ENCODE data around the gene RAB8B.

RAB8B gene

DNA sequence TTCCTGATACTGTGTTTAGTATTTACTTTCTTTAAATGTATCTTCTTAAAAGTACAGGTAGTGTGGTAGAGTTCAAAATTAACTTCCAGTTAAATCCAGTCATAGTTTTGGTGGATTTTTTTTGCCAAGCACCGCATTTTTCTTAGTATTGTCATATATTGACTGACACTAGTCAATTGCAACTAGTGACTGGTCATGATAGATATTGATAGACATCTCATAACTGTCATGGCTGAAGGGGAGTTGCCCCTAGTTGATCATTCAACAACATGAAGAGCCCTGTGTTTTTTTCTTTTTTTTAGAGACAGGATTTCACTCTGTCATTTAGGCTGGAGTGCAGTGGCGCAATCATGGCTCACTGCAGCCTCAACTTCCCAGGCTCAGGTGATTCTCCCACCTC lies 22.1 kb downstream of the RAB8B start:
- TF ChIP-seq, protein P1, sequence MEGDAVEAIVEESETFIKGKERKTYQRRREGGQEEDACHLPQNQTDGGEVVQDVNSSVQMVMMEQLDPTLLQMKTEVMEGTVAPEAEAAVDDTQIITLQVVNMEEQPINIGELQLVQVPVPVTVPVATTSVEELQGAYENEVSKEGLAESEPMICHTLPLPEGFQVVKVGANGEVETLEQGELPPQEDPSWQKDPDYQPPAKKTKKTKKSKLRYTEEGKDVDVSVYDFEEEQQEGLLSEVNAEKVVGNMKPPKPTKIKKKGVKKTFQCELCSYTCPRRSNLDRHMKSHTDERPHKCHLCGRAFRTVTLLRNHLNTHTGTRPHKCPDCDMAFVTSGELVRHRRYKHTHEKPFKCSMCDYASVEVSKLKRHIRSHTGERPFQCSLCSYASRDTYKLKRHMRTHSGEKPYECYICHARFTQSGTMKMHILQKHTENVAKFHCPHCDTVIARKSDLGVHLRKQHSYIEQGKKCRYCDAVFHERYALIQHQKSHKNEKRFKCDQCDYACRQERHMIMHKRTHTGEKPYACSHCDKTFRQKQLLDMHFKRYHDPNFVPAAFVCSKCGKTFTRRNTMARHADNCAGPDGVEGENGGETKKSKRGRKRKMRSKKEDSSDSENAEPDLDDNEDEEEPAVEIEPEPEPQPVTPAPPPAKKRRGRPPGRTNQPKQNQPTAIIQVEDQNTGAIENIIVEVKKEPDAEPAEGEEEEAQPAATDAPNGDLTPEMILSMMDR (IDR thresholded peaks at IDR 0.05) = no peak
- Histone ChIP-seq H3K4me1 (peaks cover 0 to 22% (median 4%) of the 10 kb centered on the region in 4 donors), H3K36me3 (no peaks in the 10 kb centered on the region), H3K27me3 (no peaks in the 10 kb centered on the region), H3K27ac (peak overlapping the region; percentile 36 to 42), H3K9me3 (no peaks in the 10 kb centered on the region), H3K4me3 (no peak overlapping the region)
- no peak for DNase-seq
- intact Hi-C loops (cut with DNase I; ENCODE audit: low total_unique reads) = no loop called here

DNA sequence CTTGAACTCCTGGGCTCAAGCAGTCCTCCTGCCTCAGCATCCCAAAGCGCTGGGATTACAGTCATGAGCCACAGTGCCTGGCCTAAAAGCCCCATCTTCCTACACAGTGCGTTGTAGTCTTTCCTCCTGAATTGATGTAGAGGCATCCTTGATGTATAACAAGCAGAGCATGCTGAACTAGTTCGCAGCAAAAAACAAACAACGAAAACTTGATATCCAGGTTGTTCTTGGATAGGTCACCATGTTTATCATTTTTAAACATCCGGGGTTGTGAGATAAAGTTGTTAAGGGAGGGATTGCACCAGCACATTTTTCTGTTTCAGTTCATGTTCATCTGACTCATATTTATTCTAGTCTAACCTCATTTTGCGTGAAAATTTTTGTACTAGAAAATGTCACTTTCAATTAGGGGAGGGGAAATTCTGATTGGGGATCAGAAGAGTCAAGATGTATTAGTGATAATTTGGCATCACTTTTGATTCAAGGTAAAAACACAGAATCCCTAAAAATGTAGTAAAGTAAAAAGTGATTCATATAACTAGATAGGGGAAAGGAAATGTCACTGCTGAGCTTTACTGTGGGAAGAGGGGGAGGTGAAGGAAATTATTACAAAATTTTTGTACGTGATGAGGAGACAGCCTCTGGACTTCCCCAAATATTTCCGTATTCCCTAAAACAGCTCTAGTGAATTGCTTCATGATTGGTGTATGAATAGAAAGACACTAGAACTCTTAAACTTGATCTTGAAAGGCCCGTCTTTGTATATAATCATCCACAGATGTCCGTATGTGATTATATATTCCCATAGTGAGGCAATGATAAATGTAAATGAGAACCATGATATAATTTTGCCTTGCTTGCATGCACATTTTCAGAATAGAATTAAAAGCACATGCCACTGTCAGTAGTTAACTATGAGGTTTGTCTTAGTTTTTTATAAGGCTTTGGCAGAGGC lies 22.9 kb downstream of the RAB8B start:
- peak overlapping the region; percentile 42 to 55 for H3K27ac ChIP-seq
- peaks cover 0 to 22% (median 4%) of the 10 kb centered on the region in 4 donors for H3K4me1 ChIP-seq
- no peaks in the 10 kb centered on the region for H3K36me3 ChIP-seq
- no peaks in the 10 kb centered on the region for H3K9me3 ChIP-seq
- DNase-seq = no peak
- no peaks in the 10 kb centered on the region for H3K27me3 ChIP-seq
- intact Hi-C loops (cut with DNase I; ENCODE audit: low total_unique reads) = no loop called here
- TF ChIP-seq, protein P1 (IDR thresholded peaks at IDR 0.05) = no peak
- no peak overlapping the region for H3K4me3 ChIP-seq

DNA sequence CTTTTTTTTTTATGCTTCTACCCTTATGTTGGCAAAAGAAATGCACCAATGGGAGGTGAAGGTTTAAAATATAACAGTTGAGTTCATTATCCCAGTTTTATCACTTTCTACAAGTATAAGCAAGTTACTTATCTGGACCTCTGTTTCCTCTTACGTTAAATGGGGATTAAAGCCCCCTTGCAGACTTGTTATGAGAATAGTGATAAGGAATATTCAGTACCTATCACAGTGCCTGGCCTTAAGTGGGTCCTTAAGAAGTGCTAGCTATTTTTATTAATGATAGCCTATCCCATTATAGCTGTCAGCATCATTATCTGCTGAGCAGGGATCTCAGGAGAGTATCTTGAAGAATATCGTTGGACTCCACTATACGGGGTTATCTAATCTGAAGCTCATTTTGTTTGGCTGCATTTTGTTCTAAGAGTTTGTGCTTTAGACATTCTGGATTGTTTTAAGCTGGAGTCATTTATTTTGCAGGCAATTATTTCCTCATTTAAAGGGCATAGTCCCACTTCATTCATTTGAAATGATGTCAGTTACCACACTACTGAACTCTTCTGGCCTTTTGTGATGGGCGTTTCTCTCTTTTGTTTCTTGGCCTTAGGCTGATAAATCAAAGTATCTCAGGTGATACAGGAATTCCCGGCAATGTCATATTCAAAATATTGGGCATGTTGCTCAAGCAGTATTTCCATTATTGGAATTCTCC lies 28.8 kb downstream of the RAB8B start:
- DNase-seq = no peak
- intact Hi-C loops (cut with DNase I; ENCODE audit: low total_unique reads) = no loop called here
- TF ChIP-seq, protein P1 (IDR thresholded peaks at IDR 0.05) = no peak
- Histone ChIP-seq H3K9me3 (no peaks in the 10 kb centered on the region), H3K27ac (no peak overlapping the region), H3K4me1 (peaks cover 0 to 35% (median 10%) of the 10 kb centered on the region in 4 donors), H3K4me3 (no peak overlapping the region), H3K36me3 (no peaks in the 10 kb centered on the region), H3K27me3 (no peaks in the 10 kb centered on the region)

DNA sequence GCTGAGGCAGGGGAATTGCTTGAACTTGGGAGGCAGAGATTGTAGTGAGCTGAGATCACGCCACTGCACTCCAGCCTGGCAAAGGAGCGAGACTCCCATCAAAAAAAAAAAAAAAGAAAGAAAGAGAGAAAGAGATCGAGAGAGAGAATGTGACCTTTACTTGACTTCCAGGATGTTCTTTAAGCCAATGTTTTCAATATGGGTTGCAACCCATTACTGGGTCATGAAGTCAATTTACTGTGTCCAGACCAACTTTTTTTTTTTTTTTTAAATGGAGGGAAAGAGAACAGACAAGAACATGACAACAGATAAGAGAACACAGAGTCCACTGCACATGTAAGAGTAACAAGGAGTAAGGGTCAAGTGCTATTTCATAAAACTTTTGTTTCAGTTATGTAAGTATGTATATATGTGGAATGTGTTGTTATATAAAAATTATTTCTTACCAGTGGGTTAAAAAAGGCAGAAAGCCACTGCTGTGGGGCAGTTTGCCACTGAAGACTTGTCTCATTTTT lies 29.8 kb downstream of the RAB8B start:
- intact Hi-C loops (cut with DNase I; ENCODE audit: low total_unique reads) = no loop called here
- DNase-seq = no peak
- Histone ChIP-seq H3K27ac (no peak overlapping the region), H3K36me3 (no peaks in the 10 kb centered on the region), H3K4me3 (no peak overlapping the region), H3K9me3 (no peaks in the 10 kb centered on the region), H3K4me1 (peaks cover 0 to 30% (median 7%) of the 10 kb centered on the region in 4 donors), H3K27me3 (no peaks in the 10 kb centered on the region)
- TF ChIP-seq, protein P1 (IDR thresholded peaks at IDR 0.05) = no peak

DNA sequence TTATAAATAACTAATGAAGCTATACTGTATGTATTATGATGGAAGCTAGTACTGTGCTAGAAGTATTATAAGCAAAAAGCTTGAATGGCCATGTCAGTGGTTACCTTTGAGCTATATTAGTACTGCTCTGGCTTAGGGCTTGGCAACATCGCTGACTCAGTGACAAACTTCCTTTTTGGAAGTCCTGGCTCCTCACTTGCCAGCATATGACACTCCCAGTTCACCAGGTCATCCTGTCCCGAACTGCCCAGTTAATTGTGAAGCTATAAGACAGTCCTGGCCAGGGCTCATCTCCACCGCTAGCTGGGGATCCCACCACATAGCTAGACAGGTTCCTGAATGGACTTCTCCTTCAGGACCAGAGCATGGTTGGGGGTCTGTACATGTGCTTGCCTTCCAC lies 31.9 kb downstream of the RAB8B start:
- intact Hi-C loops (cut with DNase I; ENCODE audit: low total_unique reads) = no loop called here
- Histone ChIP-seq H3K27ac (no peak overlapping the region), H3K36me3 (no peaks in the 10 kb centered on the region)

More for the DNA sequence above, 31.9 kb downstream of the RAB8B start:
- Histone ChIP-seq H3K9me3 (no peaks in the 10 kb centered on the region), H3K27me3 (no peaks in the 10 kb centered on the region), H3K4me1 (peaks cover 0 to 30% (median 7%) of the 10 kb centered on the region in 4 donors), H3K4me3 (no peak overlapping the region)
- peak in 1 of 2 donors; percentile 68 for DNase-seq
- TF ChIP-seq, protein P1 (IDR thresholded peaks at IDR 0.05) = no peak

Data from tibial artery (tissue), 4 donors.